HepG2 (cell line): ENCODE measurements around the gene TMOD3. TPM values are rescaled to one million over a fixed set of nuclear protein-coding genes. Genes with fewer than 3 reads are reported as not detected.

ENCODE experiments used
- ATAC-seq: fragments of 200-7000 bp; cut with Tn5 transposase; 3 replicates; pipeline ENCODE4 v1.9.1; 2020; ENCODE audit warnings: mild to moderate bottlenecking, moderate library complexity
- BruUV-seq: library from RNA; stranded (reverse); fragments of 400-500 nt; replicated peaks from 2 replicates; lab custom pipeline; 2021; lab: Mats Ljungman, UMichigan
- CTCF ChIA-PET: fragments of 300-600 bp; formaldehyde crosslinking; extraction: SDS; loops from one replicate; lab custom pipeline; 2021; ENCODE audit warnings: low total read pairs, inconsistent platforms, low intra/inter-chr PET ratio; lab: Yijun Ruan, JAX
- POLR2A ChIA-PET: fragments of 350-600 bp; sonication (Branson Sonifier 250); formaldehyde crosslinking; loops from one replicate; lab custom pipeline; 2020; ENCODE audit warnings: antibody characterized with exemption, inconsistent platforms; lab: Yijun Ruan, JAX
- DNase-seq: peaks from one replicate; pipeline ENCODE4 v3.0.0-alpha.2; 2015; ENCODE audit warnings: low spot score
- FAIRE-seq: peaks from 3 replicates; lab custom pipeline; 2011; peaks lifted over from hg19 to GRCh38; lab: Jason Lieb, UNC
- H2AFZ ChIP-seq: one replicate; pipeline ENCODE4 v1.6.1; 2011; ENCODE audit warnings: low read length, inconsistent platforms
- H3K27ac ChIP-seq: fragments of 300-600 bp; 3 replicates; pipeline ENCODE4 v1.8.0; 2011; ENCODE audit warnings: mixed run types, mild to moderate bottlenecking, mixed read lengths, low read length, inconsistent platforms; ENCODE audit not compliant: insufficient read depth; ENCODE audit errors: extremely low read length
- H3K27me3 ChIP-seq, 2 experiments: fragments of 200-600 bp in 1 of 2; 2 replicates in 1 of 2; 3 replicates in 1 of 2; pipeline versions ENCODE4 v1.6.0 to v1.8.0; 2011; ENCODE audit warnings: low read length in 2 of 2, mild to moderate bottlenecking in 2 of 2, moderate library complexity in 2 of 2, inconsistent platforms in 1 of 2; ENCODE audit not compliant: insufficient read depth in 2 of 2, control insufficient read depth in 1 of 2
- H3K36me3 ChIP-seq, 2 experiments: fragments of 200-600 bp in 1 of 2; replicated peaks in 1 of 2; 2 replicates in 1 of 2; 3 replicates in 1 of 2; pipeline versions ENCODE4 v1.5.1 to v1.8.0; 2011; ENCODE audit warnings: low read length in 2 of 2, inconsistent platforms in 1 of 2; ENCODE audit not compliant: insufficient read depth in 2 of 2, control insufficient read depth in 1 of 2
- H3K4me1 ChIP-seq: 2 replicates; pipeline ENCODE4 v1.5.1; 2012; ENCODE audit warnings: low read length, inconsistent platforms; ENCODE audit not compliant: insufficient read depth
- H3K4me2 ChIP-seq: 2 replicates; pipeline ENCODE4 v1.6.0; 2011; ENCODE audit warnings: low read depth, low read length, inconsistent platforms
- H3K4me3 ChIP-seq, 3 experiments: fragments of 200-600 bp in 1 of 3; sonication (generic), shearing (Covaris generic) in 1 of 3; replicated peaks in 1 of 3; 2 replicates each; pipeline ENCODE4 v1.5.1; 2011 to 2016; ENCODE audit warnings: low read length in 3 of 3, inconsistent platforms in 2 of 3, low read depth in 2 of 3, mild to moderate bottlenecking in 2 of 3, control low read depth in 1 of 3, mixed read lengths in 1 of 3; ENCODE audit not compliant: insufficient read depth in 1 of 3
- H3K79me2 ChIP-seq: one replicate; pipeline ENCODE4 v1.6.1; 2011; ENCODE audit warnings: low read length, inconsistent platforms; ENCODE audit not compliant: insufficient read depth
- H3K9ac ChIP-seq: 2 replicates; pipeline ENCODE4 v1.6.0; 2011; ENCODE audit warnings: mild to moderate bottlenecking, low read depth, low read length, inconsistent platforms; ENCODE audit not compliant: insufficient read depth
- H3K9me3 ChIP-seq: 2 replicates; pipeline ENCODE4 v1.5.1; 2012; ENCODE audit warnings: mild to moderate bottlenecking, low read length
- H4K20me1 ChIP-seq: 2 replicates; pipeline ENCODE4 v1.6.0; 2011; ENCODE audit warnings: inconsistent platforms, mild to moderate bottlenecking, low read length, moderate library complexity; ENCODE audit not compliant: insufficient read depth
- MAFF ChIP-seq: IDR thresholded peaks from 2 replicates; pipeline ENCODE4 v1.6.1; 2011; ENCODE audit warnings: low read depth, low read length, improper control_type of control experiment
- MAFK ChIP-seq, 2 experiments: IDR thresholded peaks in 1 of 2; conservative IDR thresholded peaks in 1 of 2; 2 replicates each; pipeline ENCODE4 v1.6.1; 2011; ENCODE audit warnings: improper control_type of control experiment in 2 of 2, low read length in 2 of 2
- NCOA2 ChIP-seq: sonication (generic); formaldehyde crosslinking; IDR thresholded peaks from 2 replicates; pipeline ENCODE4 v1.8.0; 2022; ENCODE audit warnings: inconsistent platforms
- SALL1 ChIP-seq: sonication (generic); formaldehyde crosslinking; IDR thresholded peaks from 2 replicates; pipeline ENCODE4 v1.8.0; 2022; ENCODE audit warnings: mild to moderate bottlenecking, missing genetic modification reagents
- ZEB1 ChIP-seq: IDR thresholded peaks from 2 replicates; pipeline ENCODE4 v1.6.1; 2012; ENCODE audit warnings: mild to moderate bottlenecking, low read depth, inconsistent platforms; ENCODE audit not compliant: insufficient replicate concordance
- ZNF318 ChIP-seq: sonication (generic); formaldehyde crosslinking; IDR thresholded peaks from 2 replicates; pipeline ENCODE4 v1.4.0; 2020; ENCODE audit warnings: mild to moderate bottlenecking, missing genetic modification reagents
- ZNF766 ChIP-seq: sonication (generic); formaldehyde crosslinking; IDR thresholded peaks from 2 replicates; pipeline ENCODE4 v1.5.0; 2020; ENCODE audit warnings: missing genetic modification reagents, borderline replicate concordance
- WGBS: methylation state at CpG from one replicate; pipeline ENCODE4 v1.1.6; 2017; ENCODE audit warnings: low lambda C conversion rate; 5-methylcytosine and 5-hydroxymethylcytosine counted together
- in situ Hi-C: cut with HindIII; loops from 2 replicates; pipeline ENCODE4 v1.10.0; 2017; ENCODE audit warnings: low pct_unique_long_range_greater_than_20kb; ENCODE audit not compliant: extremely low pct_ligation_motif_present
- intact Hi-C: fragments of 100-400 bp; cut with micrococcal nuclease; formaldehyde crosslinking; loops from one replicate; pipeline ENCODE4 v1.10.0; 2022; ENCODE audit not compliant: unreplicated experiment
- polyA plus RNA-seq, 8 experiments: library from polyadenylated mRNA; depleted of rRNA in 3 of 8; stranded (reverse) in 7 of 8; unstranded in 1 of 8; fragments of >200 nt; fragmentation: Illumina TruSeq in 4 of 8; extraction: Trizol in 4 of 8; gene quantifications; 2 replicates each; pipeline versions ENCODE4 v1.2.1 to v1.2.3, GENCODE V29; 2011 to 2016; ENCODE audit warnings: low read depth in 4 of 8, missing spikeins in 1 of 8, mixed read lengths in 1 of 8; ENCODE audit not compliant: insufficient read depth in 1 of 8
- total RNA-seq, 5 experiments: library from RNA; depleted of rRNA; stranded (reverse); fragments of >200 nt; fragmentation: Illumina TruSeq; extraction: Trizol; gene quantifications; 2 replicates each; pipeline ENCODE4 v1.2.3, GENCODE V29; 2016; ENCODE audit warnings: low read depth in 1 of 5
- TF ChIP-seq, protein P1 (sequence below): sonication (generic); formaldehyde crosslinking; conservative IDR thresholded peaks from 2 replicates; pipeline ENCODE4 v1.4.0; 2020; ENCODE audit warnings: missing genetic modification reagents

Gene TMOD3
- total and polyA plus RNA-seq, 2 of the 13 experiments (the other 11 are each of a cell fraction or from before 2014, with no cell fraction given): 5.1 to 23.2 TPM

DNA sequence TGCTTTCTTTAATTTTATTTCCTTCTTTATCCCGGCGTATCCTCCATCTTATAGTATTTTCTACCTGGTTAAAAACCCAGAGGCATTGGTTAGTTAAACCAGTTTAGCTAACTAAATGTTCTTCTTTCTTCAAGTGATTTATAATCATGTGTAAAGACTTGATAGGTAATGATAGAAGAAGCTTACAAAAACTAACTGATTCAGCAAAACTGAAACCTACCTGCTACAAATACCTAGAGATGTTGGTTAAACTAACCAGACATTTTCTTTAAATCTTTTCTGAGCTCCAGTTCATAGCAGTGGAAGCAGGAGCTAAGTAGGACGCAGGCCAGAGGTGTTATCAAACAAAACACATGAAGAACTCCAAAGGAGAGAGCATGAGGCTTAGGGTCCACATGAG, 97.4 kb downstream of the TMOD3 start:
- in situ Hi-C loops: no loop called here
- intact Hi-C loops: no loop called here
- WGBS: 91% methylated on average over 3 of the region's 3 CpGs
- no peaks in the 10 kb centered on the region for H3K27me3 ChIP-seq
- H3K27ac ChIP-seq: no peak overlapping the region
- H3K9me3 ChIP-seq: no peaks in the 10 kb centered on the region
- FAIRE-seq (no peak), ATAC-seq (no peak), DNase-seq (no peak)
- no peak overlapping the region for H3K4me2 ChIP-seq
- TF ChIP-seq MAFK (conservative IDR thresholded peaks at IDR 0.05 in 1 of 2, IDR thresholded peaks at IDR 0.05 in 1 of 2; ENCODE audit: low read length in 2 of 2) (peak; percentile 53 to 73; a peak in 2 of 4 replicates), MAFF (peak; percentile 48)
- TF ChIP-seq, protein P1, sequence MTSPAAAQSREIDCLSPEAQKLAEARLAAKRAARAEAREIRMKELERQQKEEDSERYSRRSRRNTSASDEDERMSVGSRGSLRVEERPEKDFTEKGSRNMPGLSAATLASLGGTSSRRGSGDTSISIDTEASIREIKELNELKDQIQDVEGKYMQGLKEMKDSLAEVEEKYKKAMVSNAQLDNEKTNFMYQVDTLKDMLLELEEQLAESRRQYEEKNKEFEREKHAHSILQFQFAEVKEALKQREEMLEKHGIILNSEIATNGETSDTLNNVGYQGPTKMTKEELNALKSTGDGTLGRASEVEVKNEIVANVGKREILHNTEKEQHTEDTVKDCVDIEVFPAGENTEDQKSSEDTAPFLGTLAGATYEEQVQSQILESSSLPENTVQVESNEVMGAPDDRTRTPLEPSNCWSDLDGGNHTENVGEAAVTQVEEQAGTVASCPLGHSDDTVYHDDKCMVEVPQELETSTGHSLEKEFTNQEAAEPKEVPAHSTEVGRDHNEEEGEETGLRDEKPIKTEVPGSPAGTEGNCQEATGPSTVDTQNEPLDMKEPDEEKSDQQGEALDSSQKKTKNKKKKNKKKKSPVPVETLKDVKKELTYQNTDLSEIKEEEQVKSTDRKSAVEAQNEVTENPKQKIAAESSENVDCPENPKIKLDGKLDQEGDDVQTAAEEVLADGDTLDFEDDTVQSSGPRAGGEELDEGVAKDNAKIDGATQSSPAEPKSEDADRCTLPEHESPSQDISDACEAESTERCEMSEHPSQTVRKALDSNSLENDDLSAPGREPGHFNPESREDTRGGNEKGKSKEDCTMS (CRISPR knock-in tag): no peak
- CTCF ChIA-PET: no interaction called here
- no peaks in the 10 kb centered on the region for H4K20me1 ChIP-seq
- H3K79me2 ChIP-seq: no peaks in the 10 kb centered on the region
- peaks cover 0 to 18% of the 10 kb centered on the region in 2 experiments; a peak in 2 of 5 replicates for H3K36me3 ChIP-seq
- H3K9ac ChIP-seq: no peak overlapping the region
- no TSS peak for BruUV-seq
- POLR2A ChIA-PET: no interaction called here
- H3K4me3 ChIP-seq: no peak overlapping the region
- H3K4me1 ChIP-seq: no peaks in the 10 kb centered on the region
- H2AFZ ChIP-seq: no peak overlapping the region

- H3K9me3 ChIP-seq: no peaks in the 10 kb centered on the region
- no peak overlapping the region for H3K4me3 ChIP-seq
- no peak overlapping the region for H2AFZ ChIP-seq
- H3K36me3 ChIP-seq: peaks cover 1 to 2% of the 10 kb centered on the region in 2 experiments; a peak in 1 of 5 replicates
- ATAC-seq: no peak
- no peak overlapping the region for H3K4me2 ChIP-seq
- BruUV-seq: no TSS peak
- ChIA-PET CTCF (no interaction called here), POLR2A (no interaction called here)
- no peaks in the 10 kb centered on the region for H3K4me1 ChIP-seq
- no peak overlapping the region for H3K9ac ChIP-seq
- no peaks in the 10 kb centered on the region for H3K79me2 ChIP-seq
- 93% methylated on average over 3 of the region's 3 CpGs for WGBS
- no peaks in the 10 kb centered on the region for H4K20me1 ChIP-seq
- DNase-seq: no peak
- H3K27me3 ChIP-seq: no peaks in the 10 kb centered on the region
- H3K27ac ChIP-seq: no peak overlapping the region
- in situ Hi-C loops: no loop called here
- intact Hi-C loops: no loop called here
- no peak for FAIRE-seq
- TF ChIP-seq NCOA2 (CRISPR knock-in tag) (no peak), ZEB1 (no peak), ZNF766 (CRISPR knock-in tag) (no peak), ZNF318 (CRISPR knock-in tag) (no peak), SALL1 (no peak)
Measured at GRCh38 chr15:51931016-51931415, 101.6 kb downstream of the TMOD3 start.
